ENCODE data around the gene EIF2B2. TPM values are rescaled to one million over a fixed set of nuclear protein-coding genes. Genes with fewer than 3 reads are reported as not detected.

The EIF2B2 gene
- total and polyA plus RNA-seq, 10 of the 15 experiments (the other 5 are each of a cell fraction or from before 2014, with no cell fraction given): 17.4 to 168 (median 65.5) TPM

DNA sequence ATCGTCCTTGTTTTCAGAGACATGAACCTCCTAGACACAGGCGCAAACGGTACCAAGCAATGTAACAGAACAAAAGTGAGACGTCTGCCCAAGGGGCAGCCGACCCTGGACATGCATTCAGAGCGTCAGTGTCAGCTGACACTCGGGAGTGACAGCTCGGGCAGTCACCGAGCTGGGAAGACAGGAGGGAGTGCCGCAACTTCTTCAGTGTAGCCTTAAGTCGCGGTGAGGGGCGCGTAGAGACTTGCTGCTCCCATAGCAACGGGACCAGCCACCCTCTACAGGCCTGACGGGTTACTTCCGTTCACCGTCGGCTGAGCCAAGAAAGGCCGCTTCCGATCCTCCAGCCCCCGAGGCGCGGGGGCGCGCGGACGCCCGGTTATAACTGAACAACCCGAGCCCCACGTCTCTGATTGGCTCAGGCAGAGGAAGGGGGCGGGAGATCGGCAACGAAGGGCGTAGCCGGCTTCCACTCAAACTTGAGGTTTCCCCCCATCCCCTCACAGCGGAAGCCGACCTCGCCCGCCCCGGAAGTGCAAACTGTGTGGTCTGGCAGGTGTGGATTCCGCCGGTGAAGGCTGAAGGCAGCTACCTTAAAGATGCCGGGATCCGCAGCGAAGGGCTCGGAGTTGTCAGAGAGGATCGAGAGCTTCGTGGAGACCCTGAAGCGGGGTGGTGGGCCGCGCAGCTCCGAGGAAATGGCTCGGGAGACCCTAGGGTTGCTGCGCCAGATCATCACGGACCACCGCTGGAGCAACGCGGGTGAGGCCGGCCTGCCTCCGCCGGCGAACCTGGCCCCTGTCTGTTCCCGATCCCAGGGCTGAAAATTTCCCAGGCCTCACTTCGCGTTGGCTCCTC lies at the start of gene EIF2B2 (continued):
- no peak for TF ChIP-seq TARDBP (IDR thresholded peaks at IDR 0.05; ENCODE audit: borderline replicate concordance)
- TF ChIP-seq, protein P1, sequence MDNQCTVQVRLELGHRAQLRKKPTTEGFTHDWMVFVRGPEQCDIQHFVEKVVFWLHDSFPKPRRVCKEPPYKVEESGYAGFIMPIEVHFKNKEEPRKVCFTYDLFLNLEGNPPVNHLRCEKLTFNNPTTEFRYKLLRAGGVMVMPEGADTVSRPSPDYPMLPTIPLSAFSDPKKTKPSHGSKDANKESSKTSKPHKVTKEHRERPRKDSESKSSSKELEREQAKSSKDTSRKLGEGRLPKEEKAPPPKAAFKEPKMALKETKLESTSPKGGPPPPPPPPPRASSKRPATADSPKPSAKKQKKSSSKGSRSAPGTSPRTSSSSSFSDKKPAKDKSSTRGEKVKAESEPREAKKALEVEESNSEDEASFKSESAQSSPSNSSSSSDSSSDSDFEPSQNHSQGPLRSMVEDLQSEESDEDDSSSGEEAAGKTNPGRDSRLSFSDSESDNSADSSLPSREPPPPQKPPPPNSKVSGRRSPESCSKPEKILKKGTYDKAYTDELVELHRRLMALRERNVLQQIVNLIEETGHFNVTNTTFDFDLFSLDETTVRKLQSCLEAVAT (IDR thresholded peaks at IDR 0.05): peak; percentile 38; the same call in 1 of the 2 replicates
- TF ChIP-seq BACH1 (IDR thresholded peaks at IDR 0.05; ENCODE audit: borderline replicate concordance): peak; percentile 44; the same call in 1 of the 2 replicates
- TF ChIP-seq SMAD1 (IDR thresholded peaks at IDR 0.05; ENCODE audit: low read depth, partially characterized antibody): no peak
- no peak for TF ChIP-seq ETV6 (conservative IDR thresholded peaks at IDR 0.05 in 1 of 2, IDR thresholded peaks at IDR 0.05 in 1 of 2; ENCODE audit: borderline replicate concordance in 1 of 2, low read depth in 1 of 2)
- TF ChIP-seq MTA3 (IDR thresholded peaks at IDR 0.05; ENCODE audit: borderline replicate concordance, low read length): no peak
- no peak for TF ChIP-seq PAX8 (IDR thresholded peaks at IDR 0.05)
- TF ChIP-seq SRF (IDR thresholded peaks at IDR 0.05; ENCODE audit: low read depth in 2 of 2, low read length in 2 of 2): peak; percentile 99 to 100
- no peak for TF ChIP-seq NR2C2 (IDR thresholded peaks at IDR 0.05; ENCODE audit: borderline replicate concordance, control insufficient read depth, insufficient read length, low read depth)
- TF ChIP-seq KLF5 (IDR thresholded peaks at IDR 0.05; ENCODE audit: partially characterized antibody): no peak
- TF ChIP-seq, protein P2, sequence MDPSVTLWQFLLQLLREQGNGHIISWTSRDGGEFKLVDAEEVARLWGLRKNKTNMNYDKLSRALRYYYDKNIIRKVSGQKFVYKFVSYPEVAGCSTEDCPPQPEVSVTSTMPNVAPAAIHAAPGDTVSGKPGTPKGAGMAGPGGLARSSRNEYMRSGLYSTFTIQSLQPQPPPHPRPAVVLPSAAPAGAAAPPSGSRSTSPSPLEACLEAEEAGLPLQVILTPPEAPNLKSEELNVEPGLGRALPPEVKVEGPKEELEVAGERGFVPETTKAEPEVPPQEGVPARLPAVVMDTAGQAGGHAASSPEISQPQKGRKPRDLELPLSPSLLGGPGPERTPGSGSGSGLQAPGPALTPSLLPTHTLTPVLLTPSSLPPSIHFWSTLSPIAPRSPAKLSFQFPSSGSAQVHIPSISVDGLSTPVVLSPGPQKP (IDR thresholded peaks at IDR 0.05; ENCODE audit: low read depth, low read length): peak; percentile 100
- no peak for TF ChIP-seq ZZZ3 (IDR thresholded peaks at IDR 0.05; ENCODE audit: control insufficient read depth, insufficient read length, low read depth)
- peak; percentile 85; the same call in 1 of the 2 replicates for TF ChIP-seq CHD1 (IDR thresholded peaks at IDR 0.05; ENCODE audit: low read depth, low read length)
- TF ChIP-seq SMARCA5 (IDR thresholded peaks at IDR 0.05): 0 out of 2 replicates have a peak, but pooled peaks have one; percentile 21
- TF ChIP-seq ZNF207 (IDR thresholded peaks at IDR 0.05; ENCODE audit: borderline replicate concordance): 0 out of 2 replicates have a peak, but pooled peaks have one; percentile 67
- no peak for TF ChIP-seq NRF1 (conservative IDR thresholded peaks at IDR 0.05; ENCODE audit: low read depth, low read length)
- TF ChIP-seq, protein P3, sequence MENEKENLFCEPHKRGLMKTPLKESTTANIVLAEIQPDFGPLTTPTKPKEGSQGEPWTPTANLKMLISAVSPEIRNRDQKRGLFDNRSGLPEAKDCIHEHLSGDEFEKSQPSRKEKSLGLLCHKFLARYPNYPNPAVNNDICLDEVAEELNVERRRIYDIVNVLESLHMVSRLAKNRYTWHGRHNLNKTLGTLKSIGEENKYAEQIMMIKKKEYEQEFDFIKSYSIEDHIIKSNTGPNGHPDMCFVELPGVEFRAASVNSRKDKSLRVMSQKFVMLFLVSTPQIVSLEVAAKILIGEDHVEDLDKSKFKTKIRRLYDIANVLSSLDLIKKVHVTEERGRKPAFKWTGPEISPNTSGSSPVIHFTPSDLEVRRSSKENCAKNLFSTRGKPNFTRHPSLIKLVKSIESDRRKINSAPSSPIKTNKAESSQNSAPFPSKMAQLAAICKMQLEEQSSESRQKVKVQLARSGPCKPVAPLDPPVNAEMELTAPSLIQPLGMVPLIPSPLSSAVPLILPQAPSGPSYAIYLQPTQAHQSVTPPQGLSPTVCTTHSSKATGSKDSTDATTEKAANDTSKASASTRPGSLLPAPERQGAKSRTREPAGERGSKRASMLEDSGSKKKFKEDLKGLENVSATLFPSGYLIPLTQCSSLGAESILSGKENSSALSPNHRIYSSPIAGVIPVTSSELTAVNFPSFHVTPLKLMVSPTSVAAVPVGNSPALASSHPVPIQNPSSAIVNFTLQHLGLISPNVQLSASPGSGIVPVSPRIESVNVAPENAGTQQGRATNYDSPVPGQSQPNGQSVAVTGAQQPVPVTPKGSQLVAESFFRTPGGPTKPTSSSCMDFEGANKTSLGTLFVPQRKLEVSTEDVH (IDR thresholded peaks at IDR 0.05; ENCODE audit: low read depth, partially characterized antibody): peak; percentile 32
- peak; percentile 47 for TF ChIP-seq SPI1 (IDR thresholded peaks at IDR 0.05; ENCODE audit: borderline replicate concordance, insufficient read depth, low read depth, low read length)
- TF ChIP-seq TCF12 (IDR thresholded peaks at IDR 0.05; ENCODE audit: low read depth, low read length): peak; percentile 51; the same call in 1 of the 2 replicates
- peak; percentile 73 for TF ChIP-seq SREBF1 (IDR thresholded peaks at IDR 0.05; ENCODE audit: low read length)
- no peak for TF ChIP-seq HDAC2 (IDR thresholded peaks at IDR 0.05)
- peak; percentile 83; the same call in 1 of the 2 replicates for TF ChIP-seq HDGF (IDR thresholded peaks at IDR 0.05)
- TF ChIP-seq MXI1 (IDR thresholded peaks at IDR 0.05; ENCODE audit: low read depth, low read length): peak; percentile 91
- TF ChIP-seq NFXL1 (IDR thresholded peaks at IDR 0.05; ENCODE audit: borderline replicate concordance): no peak
- TF ChIP-seq NBN (IDR thresholded peaks at IDR 0.05): peak; percentile 60; the same call in 1 of the 2 replicates
- peak; percentile 37; the same call in 1 of the 2 replicates for TF ChIP-seq SREBF2 (IDR thresholded peaks at IDR 0.05; ENCODE audit: low read length)
- TF ChIP-seq MTA2 (IDR thresholded peaks at IDR 0.05; ENCODE audit: low read depth): peak; percentile 93

Data from GM12878 (cell line).